ENCODE data around the gene SIM1.

Gene SIM1, protein sequence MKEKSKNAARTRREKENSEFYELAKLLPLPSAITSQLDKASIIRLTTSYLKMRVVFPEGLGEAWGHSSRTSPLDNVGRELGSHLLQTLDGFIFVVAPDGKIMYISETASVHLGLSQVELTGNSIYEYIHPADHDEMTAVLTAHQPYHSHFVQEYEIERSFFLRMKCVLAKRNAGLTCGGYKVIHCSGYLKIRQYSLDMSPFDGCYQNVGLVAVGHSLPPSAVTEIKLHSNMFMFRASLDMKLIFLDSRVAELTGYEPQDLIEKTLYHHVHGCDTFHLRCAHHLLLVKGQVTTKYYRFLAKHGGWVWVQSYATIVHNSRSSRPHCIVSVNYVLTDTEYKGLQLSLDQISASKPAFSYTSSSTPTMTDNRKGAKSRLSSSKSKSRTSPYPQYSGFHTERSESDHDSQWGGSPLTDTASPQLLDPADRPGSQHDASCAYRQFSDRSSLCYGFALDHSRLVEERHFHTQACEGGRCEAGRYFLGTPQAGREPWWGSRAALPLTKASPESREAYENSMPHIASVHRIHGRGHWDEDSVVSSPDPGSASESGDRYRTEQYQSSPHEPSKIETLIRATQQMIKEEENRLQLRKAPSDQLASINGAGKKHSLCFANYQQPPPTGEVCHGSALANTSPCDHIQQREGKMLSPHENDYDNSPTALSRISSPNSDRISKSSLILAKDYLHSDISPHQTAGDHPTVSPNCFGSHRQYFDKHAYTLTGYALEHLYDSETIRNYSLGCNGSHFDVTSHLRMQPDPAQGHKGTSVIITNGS

GRCh38 chr6:100464903-100465700, at the start of gene SIM1:
Gene SIM1 (minus strand): TSS chr6:100464921. CDS start chr6:100463468, 1,453 bp downstream.
- DNase-seq (ENCODE audit: low read depth): no peak

- DNase-seq (ENCODE audit: low read depth): no peak
Measured at GRCh38 chr6:100512203-100512862, 47.6 kb upstream of the SIM1 start.

DNA sequence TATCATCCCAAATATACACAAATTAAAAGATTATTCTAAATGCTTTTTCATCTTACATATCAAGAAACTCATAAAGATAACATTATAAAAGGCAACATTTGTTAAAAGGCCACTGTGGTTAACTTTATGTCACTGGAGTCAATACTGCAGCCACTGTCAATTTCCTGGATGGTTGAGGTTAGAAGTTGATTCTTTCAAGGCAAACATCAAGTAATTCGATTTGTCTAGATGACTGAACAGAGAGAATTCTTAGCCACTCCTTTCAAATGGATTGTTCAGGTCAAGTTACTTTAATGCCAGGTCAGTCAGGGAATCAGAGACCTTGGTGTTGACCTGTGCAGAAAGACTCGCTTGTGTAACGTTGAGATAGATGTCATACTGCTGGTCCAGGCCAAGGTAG, 44.4 kb upstream of the SIM1 start:
- DNase-seq (ENCODE audit: low read depth): no peak

DNA sequence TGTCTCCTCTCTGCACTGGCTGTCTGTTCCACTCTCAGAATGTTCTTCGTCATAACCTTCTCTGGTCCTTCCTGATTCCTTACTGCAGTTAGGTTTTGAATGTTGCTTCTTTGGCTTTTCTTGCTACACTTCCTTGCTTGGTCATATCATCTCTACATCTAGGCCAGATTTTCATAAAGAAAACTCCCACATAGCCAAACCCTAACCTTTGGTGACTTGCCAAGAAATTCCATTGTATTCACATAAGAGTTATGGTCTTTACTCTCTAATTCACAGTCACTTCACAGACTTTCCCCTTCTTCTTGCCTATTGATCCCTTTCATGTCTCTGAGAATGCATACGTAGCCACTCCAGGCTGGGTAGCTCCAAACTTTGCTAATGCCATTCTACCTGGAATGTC, 41.9 kb upstream of the SIM1 start:
- no peak for DNase-seq (ENCODE audit: low read depth)

DNA sequence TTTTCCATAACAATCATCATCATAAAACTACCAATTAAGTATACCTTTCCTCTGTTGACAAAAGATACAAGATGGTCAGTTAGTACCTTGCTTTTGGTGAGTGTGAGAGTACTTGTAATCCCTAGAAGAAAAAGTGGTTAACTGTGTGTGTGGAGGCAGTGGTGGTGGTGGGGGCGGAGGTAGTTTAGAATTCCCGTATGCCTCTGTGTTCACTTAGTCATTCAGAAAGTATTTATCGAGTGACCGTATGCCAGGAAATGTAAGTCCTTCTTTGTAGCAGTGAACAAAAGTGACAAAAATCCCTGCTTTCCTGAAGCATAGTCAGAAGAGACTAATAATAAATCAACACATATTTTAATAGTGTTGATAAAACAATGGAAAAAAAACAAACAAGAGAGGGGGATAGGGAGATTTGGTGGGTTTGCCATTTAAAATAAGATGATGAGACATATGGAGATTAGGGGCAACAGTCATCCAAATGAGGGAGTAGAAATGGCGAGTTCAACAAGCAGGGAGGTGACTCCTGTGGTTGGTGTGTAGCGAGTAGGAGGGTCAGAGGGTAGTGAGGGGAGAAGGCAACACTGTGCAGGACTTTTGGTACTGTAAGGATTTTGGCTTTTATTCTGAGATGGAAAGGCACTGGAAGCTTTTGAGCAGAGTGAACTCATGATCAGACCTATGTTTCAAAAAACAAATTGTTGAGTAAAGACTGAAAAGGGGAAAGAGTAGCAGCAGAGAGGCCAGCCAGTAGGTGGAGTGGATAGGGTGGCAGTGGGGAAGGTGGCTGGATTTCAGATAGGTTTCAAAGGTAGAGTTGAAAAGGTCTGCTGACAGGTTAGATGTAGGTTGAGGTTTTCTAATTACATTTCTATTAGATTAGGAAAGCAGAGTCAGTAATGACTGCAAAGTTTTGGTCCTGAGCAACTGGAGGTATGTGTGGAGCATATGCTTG, 40.3 kb upstream of the SIM1 start:
- no peak for DNase-seq (ENCODE audit: low read depth)

- no peak for DNase-seq (ENCODE audit: low read depth)
Measured at GRCh38 chr6:100503043-100503705, 38.5 kb upstream of the SIM1 start.

GRCh38 chr6:100493206-100493888, 28.6 kb upstream of the SIM1 start:
- DNase-seq (ENCODE audit: low read depth): no peak

DNA sequence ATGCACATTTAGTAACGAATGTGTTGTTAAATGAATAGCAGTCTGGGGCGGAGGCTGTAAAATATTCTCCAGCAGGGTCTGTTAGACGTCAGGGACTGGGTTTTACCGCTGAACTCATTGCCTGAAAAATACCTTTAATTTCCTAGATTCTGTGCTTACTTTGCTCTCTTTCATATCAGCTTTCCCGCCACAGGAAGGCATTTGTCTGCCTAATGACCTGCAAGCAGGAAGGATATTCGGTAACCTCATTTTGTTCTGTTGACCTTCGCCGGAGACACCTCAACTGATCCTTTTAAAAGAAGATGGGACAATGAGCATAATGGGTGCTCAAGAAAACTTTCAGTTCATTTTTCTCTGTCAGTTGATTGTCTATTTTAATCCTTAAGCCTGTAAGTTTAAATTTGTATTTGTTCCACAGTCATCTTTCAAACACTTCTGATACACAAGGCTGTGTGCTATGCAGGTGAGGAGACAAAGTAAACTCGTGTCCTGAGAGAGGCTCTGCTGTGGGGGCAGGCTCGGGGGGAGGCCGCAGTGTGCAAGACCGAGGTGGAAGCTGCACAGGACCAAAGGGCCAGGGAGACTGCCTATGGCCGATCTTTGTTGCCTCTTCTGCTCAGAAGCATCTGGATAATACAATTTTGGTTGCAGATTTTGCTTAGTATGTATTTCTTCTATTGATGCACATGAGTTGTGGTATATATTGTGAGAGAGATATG, 27.4 kb upstream of the SIM1 start:
- no peak for DNase-seq (ENCODE audit: low read depth)

DNA sequence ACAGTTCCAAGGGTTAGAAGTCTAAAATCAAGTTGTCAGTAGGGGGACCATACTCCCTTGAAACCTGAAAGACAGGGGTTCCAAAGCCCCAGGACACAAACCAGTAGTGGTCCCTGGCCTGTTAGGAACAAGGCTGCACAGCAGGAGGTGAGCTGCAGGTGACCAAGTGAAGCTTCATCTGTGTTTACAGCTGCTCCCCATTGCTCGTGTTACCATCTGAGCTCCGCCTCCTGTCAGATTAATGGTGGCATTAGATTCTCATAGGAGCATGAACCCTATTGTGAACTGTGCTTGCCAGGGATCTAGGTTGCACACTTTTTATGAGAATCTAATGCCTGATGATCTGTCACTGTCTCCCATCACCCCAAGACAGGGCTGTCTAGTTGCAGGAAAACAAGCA, 25.3 kb upstream of the SIM1 start:
- no peak for DNase-seq (ENCODE audit: low read depth)

GRCh38 chr6:100488244-100488643, 23.5 kb upstream of the SIM1 start:
- DNase-seq (ENCODE audit: low read depth): no peak

GRCh38 chr6:100487638-100488037, 22.9 kb upstream of the SIM1 start:
- no peak for DNase-seq (ENCODE audit: low read depth)

DNA sequence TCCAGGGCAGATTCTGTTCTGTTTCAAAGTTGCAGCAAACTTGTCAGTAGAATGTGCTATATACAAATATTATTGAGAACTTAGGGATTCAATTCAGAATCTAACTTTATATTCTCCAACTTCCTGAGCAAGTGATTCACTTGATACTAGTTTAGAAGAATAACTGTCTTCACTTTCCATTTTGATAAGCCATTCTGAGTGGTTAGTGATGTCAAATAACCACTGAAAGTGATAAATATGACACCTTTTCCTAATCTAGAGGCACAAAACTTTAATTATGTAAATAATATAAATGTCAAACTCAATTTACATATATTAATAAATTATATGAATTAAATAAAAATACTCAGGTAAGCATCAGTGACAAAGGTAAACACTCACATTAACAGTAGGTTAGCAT, 20.5 kb upstream of the SIM1 start:
- no peak for DNase-seq (ENCODE audit: low read depth)

GRCh38 chr6:100484474-100484873, 19.8 kb upstream of the SIM1 start:
- no peak for DNase-seq (ENCODE audit: low read depth)

GRCh38 chr6:100482698-100483097, 18.0 kb upstream of the SIM1 start:
- DNase-seq (ENCODE audit: low read depth): no peak

- DNase-seq (ENCODE audit: low read depth): no peak
Measured at GRCh38 chr6:100479179-100480035, 14.7 kb upstream of the SIM1 start.

- DNase-seq (ENCODE audit: low read depth): no peak
Measured at GRCh38 chr6:100475554-100476320, 11.0 kb upstream of the SIM1 start.

DNA sequence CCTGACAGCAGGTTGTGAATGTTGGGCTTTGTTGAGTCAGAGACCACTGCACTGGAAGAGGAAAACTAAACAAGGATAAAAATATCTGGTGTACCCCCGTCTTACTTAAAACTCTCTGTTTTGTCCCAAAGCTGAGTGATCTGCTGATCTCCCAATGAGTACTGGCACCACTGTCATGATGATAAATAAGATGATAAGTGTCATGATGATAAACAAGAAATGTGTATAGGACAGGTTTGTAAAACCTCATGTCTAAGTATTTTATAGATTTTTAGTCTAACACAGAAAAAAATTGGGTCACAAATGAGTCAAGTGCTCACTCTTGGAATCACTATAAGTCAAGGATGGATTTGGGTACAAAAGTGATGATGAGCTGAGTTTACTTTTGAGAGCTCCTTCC, 8.5 kb upstream of the SIM1 start:
- DNase-seq (ENCODE audit: low read depth): no peak
